ENCODE results near the gene TMEM178B. TPM values are rescaled to one million over a fixed set of nuclear protein-coding genes. Genes with fewer than 3 reads are reported as not detected.
"Not testable (repeated sequence)": the region's sequence is repeated elsewhere in the genome, so short reads cannot be mapped to it uniquely, and the experiment has no call there.

Gene TMEM178B
- polyA plus RNA-seq (2014; cell fraction: cytosol; rRNA removed): 5.3 and 5.7 TPM in 2 replicates
- 4.9 and 6.5 TPM in 2 replicates for polyA plus RNA-seq (2014; cell fraction: nucleus; rRNA removed)

GRCh38 chr7:141073641-141074161, at the start of gene TMEM178B:
TSS of gene TMEM178B (plus strand) at chr7:141074064.
- DNase-seq (ENCODE audit: low spot score): peak; percentile 41

GRCh38 chr7:141024668-141025067, 49.2 kb upstream of the TMEM178B start:
- no peak for DNase-seq (ENCODE audit: low spot score)

- peak; percentile 34 for DNase-seq (ENCODE audit: low spot score)
These were observed 46.8 kb upstream of the TMEM178B start for GRCh38 chr7:141027043-141027442.

- DNase-seq (ENCODE audit: low spot score): no peak
These were observed 45.1 kb upstream of the TMEM178B start for GRCh38 chr7:141028767-141029166.

- DNase-seq (ENCODE audit: low spot score): not testable (repeated sequence)
These were observed 41.1 kb upstream of the TMEM178B start for GRCh38 chr7:141032539-141033323.

- DNase-seq (ENCODE audit: low spot score): not testable (repeated sequence)
These were observed 35.8 kb upstream of the TMEM178B start for GRCh38 chr7:141038100-141038499.

GRCh38 chr7:141039376-141039775, 34.5 kb upstream of the TMEM178B start:
- no peak for DNase-seq (ENCODE audit: low spot score)

GRCh38 chr7:141042222-141043193, 31.4 kb upstream of the TMEM178B start:
- DNase-seq (ENCODE audit: low spot score): no peak

GRCh38 chr7:141043616-141044015, 30.2 kb upstream of the TMEM178B start:
- DNase-seq (ENCODE audit: low spot score): no peak

GRCh38 chr7:141045126-141045841, 28.6 kb upstream of the TMEM178B start:
- DNase-seq (ENCODE audit: low spot score): no peak

- no peak for DNase-seq (ENCODE audit: low spot score)
These were observed 27.8 kb upstream of the TMEM178B start for GRCh38 chr7:141045842-141046620.

- peak; percentile 33 for DNase-seq (ENCODE audit: low spot score)
These were observed 20.2 kb upstream of the TMEM178B start for GRCh38 chr7:141053626-141054025.

- no peak for DNase-seq (ENCODE audit: low spot score)
These were observed 18.7 kb upstream of the TMEM178B start for GRCh38 chr7:141055146-141055545.

GRCh38 chr7:141057788-141058187, 16.1 kb upstream of the TMEM178B start:
- DNase-seq (ENCODE audit: low spot score): no peak

GRCh38 chr7:141067856-141068255, 6.0 kb upstream of the TMEM178B start:
- DNase-seq (ENCODE audit: low spot score): not testable (repeated sequence)

- peak; percentile 87 for DNase-seq (ENCODE audit: low spot score)
These were observed 2.5 kb upstream of the TMEM178B start for GRCh38 chr7:141071260-141071854.

GRCh38 chr7:141071855-141072547, 1.9 kb upstream of the TMEM178B start:
- peak; percentile 52 for DNase-seq (ENCODE audit: low spot score)

GRCh38 chr7:141072548-141073172, 1.2 kb upstream of the TMEM178B start:
- peak; percentile 78 for DNase-seq (ENCODE audit: low spot score)

GRCh38 chr7:141073173-141073640, 657 bp upstream of the TMEM178B start:
- DNase-seq (ENCODE audit: low spot score): peak; percentile 52
